Uterus (tissue), 2 donors: Measurements from ENCODE around the gene PXK.

Experiments
- CTCF ChIP-seq, 4 experiments: fragments of 200-600 bp in 2 of 4; fragments of 450-650 bp in 2 of 4; sonication (generic) in 2 of 4; IDR thresholded peaks; one replicate each; pipeline ENCODE4 v1.5.1; 2016 to 2019; ENCODE audit warnings: antibody characterized with exemption in 4 of 4, mild to moderate bottlenecking in 2 of 4, moderate library complexity in 1 of 4
- POLR2A ChIP-seq, 2 donors: fragments of 450-650 bp; IDR thresholded peaks; one replicate each; pipeline ENCODE4 v1.6.1; 2016; ENCODE audit warnings: antibody characterized with exemption in 2 of 2, mild to moderate bottlenecking in 1 of 2, moderate library complexity in 1 of 2

GRCh38 chr3:58359621-58360020, 26.9 kb downstream of the PXK start:
- TF ChIP-seq CTCF (IDR thresholded peaks at IDR 0.05) (no peak), POLR2A (IDR thresholded peaks at IDR 0.05) (no peak)
